CMK (cell line): ENCODE results near the gene COPS8.

Experiments used
- DNase-seq: peaks from one replicate; pipeline ENCODE4 v3.0.0-alpha.2; 2010; ENCODE audit warnings: low read depth

COPS8 gene

GRCh38 chr2:237065071-237065377 is 20.7 kb upstream of the COPS8 start:
- no peak for DNase-seq

GRCh38 chr2:237066396-237066795 is 19.3 kb upstream of the COPS8 start:
- no peak for DNase-seq

GRCh38 chr2:237068005-237068576 is 17.6 kb upstream of the COPS8 start:
- DNase-seq = no peak

DNA sequence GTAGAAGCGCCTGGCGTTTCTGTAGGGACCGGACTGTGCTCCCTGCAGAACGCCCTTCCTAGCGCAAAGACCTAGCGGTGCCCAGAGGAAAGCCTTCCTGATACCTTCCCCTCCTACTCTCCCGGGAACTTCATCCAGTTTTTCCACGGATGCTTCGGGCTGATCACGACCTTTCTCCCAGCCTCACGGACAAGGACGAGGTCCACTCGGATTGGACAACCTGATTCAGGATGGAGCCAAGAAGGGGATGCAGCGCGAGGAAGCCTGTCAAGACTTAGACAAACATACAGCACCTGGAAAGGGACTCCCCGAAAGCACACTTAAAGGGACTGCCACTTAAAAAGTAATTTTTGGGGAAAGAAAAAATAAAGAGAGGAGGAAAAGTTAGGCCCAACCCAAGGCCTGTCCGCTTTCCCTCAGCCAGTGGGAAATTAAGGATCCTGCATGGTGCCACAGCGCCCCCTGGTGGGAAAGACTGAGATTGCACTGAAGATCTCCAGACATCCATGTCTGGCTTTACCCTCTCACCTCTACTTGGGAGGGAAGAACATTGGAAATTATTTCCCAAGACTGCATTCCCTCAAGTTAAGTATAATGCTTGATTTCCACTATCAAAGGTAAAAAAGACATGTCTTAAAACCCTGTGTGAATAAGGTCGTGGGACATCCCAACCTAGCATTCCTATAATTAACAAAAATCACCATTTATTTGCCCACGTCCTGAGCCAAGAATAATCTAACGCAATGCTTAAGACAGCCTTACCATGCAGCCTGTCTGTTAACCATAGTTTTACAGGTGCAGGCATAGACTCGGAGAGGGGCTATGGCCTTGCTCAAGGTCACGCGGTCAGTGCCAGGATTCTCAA is 13.4 kb upstream of the COPS8 start:
- peak; percentile 27 for DNase-seq

DNA sequence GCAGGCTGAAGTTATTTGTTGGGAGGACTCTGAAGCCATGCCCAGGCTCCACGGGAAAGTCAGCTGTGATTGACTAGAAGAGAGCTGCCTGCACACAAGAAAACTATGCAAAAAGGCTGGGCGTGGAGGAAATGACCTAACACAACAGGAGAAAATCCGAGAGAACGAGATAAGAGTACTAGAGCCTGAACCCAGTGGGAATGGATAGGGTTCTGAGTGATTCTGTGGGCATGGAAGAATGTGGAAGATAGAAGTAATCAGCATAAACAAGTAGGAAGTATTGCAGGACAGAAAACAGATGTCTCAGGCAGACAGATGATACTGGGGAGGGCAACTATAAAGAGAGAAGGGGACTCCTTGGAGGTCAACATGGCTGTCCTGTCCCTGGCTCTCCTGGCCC is 12.1 kb upstream of the COPS8 start:
- no peak for DNase-seq

DNA sequence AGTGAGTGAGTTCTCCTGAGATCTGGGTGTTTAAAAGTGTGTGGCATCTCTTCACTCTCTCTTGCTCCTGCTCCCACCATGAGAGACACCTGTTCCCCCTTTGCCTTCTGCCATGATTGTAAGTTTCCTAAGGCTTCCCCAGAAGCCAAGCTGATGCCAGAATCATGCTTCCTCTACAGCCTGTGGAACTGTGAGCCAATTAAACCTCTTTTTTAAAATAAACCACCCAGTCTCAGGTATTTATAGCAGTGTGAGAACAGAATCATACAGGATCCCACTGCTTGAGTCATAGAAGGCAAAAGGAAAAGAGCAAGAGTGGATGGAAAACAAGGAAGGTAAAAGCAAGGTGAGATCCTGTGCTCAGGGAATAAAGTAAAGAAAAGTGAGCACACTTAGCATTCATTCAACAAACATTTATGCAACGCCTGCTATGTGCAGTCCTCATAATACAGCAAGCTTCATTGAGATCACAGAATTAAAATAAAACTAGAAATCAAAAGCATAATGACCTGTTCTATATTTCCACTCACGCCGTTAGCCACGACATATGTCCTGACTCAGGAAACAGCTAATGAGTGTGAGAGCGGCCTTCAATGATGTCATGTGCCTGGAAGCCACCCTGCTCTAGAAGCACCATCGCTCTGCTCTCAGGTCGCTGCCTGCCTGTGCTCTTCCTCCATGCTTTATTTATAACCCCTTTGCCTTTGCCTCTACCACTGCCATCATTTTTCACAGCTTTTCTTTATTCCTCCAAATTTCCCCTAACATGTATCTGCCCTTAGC is 11.3 kb upstream of the COPS8 start:
- no peak for DNase-seq

- no peak for DNase-seq
These were observed 9.7 kb upstream of the COPS8 start for GRCh38 chr2:237075749-237076599.

GRCh38 chr2:237081596-237081995 is 4.1 kb upstream of the COPS8 start:
- no peak for DNase-seq

GRCh38 chr2:237083026-237083425 is 2.7 kb upstream of the COPS8 start:
- no peak for DNase-seq

- no peak for DNase-seq
These were observed 1.2 kb upstream of the COPS8 start for GRCh38 chr2:237084444-237084843.

GRCh38 chr2:237090906-237091305 is 5.2 kb downstream of the COPS8 start:
- no peak for DNase-seq

- DNase-seq = no peak
These were observed 6.2 kb downstream of the COPS8 start for GRCh38 chr2:237091779-237092436.

DNA sequence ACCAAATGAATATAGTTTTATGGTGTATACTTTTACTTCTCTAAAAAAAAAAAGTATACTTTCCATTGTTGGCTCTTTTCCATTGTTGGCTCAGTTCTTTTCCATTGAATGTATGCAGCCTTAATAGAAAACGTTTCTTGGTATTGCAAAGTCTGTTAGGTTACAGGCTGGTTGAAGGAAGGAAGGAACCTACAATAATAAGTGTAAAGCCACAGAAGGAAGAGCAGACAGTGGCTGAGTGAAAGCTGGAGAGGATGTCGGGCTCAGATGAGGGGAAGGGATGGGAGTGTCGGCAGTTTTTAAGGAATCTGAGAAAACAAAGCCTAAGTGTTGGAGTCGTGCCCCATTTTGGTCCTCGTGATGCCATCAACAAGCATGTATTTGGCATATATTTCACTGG is 6.8 kb downstream of the COPS8 start:
- no peak for DNase-seq

- DNase-seq = no peak
These were observed 7.5 kb downstream of the COPS8 start for GRCh38 chr2:237092920-237093781.

- DNase-seq = no peak
These were observed 10.5 kb downstream of the COPS8 start for GRCh38 chr2:237096201-237096600.

GRCh38 chr2:237096911-237097310 is 11.2 kb downstream of the COPS8 start:
- DNase-seq = no peak

DNA sequence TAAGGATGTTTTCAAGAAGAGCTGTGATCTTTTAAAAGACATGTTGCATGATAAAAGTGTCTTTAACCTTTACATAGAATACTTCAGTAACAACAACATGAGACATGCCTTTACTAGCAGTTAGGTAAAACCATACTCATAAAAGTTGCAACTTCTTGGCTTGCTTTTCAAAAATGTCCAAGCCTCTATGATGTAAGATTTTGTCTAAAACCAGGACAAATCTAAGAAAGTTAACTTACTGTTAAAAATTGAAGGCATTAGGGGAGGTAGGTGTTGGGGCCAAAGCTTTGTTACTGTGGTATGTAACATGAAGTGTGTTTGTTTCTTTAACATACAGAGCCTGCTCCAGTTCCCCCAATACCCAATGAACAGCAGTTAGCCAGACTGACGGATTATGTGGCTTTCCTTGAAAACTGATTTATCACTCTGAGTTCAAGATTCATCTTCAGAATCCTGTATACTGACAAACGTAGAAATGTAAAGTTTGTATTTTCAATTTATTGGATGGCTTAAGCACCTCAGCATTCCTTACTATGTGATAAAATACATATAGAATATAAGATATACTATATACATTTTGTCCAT is 11.7 kb downstream of the COPS8 start:
- no peak for DNase-seq

DNA sequence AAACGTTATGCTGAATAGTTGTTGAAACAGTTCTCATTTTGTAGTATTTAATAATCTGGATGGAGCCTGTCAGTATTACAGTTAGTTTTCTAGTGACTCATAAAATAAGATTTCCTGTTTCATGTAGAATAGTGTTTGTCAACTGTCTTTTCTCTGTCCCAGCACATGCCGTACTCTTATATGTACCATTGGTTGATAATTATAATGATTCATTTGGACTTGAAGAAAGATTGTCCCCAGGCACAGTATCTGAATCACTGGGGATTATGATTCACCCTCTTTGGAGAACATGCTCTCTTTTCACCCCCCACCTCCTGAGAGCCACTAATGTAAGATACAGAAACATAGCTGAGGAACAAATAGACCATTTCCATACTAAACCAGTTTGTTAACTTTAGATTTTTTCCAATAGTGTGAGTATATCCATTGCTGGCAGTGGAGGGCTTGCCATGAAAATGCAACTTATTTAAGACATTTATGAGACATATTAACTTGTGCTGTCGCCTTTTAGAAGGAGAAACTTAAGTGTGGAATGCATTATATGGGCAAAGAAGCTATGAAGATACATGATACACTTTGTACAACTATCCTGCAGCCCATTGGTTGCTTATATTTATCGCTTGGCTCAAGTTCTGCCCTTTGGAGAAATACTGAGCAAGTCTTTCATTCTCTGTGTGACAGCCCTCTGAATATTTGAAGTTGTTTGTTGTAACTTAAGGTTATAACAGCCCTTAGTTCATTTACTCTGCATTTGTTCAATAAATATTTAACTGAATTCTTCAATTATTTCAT is 12.4 kb downstream of the COPS8 start:
- DNase-seq = no peak

GRCh38 chr2:237099804-237100203 is 14.1 kb downstream of the COPS8 start:
- DNase-seq = no peak
